SHP77 treated with DMSO at 0.1 percent for 48 hours (cell line): ENCODE measurements around the gene PYCARD.
"Not testable (repeated sequence)": the region's sequence is repeated elsewhere in the genome, so short reads cannot be mapped to it uniquely, and the experiment has no call there.

Experiments used
- DNase-seq: peaks from one replicate; lab custom pipeline; 2025; lab: John Stamatoyannopoulos, UW

PYCARD gene

DNA sequence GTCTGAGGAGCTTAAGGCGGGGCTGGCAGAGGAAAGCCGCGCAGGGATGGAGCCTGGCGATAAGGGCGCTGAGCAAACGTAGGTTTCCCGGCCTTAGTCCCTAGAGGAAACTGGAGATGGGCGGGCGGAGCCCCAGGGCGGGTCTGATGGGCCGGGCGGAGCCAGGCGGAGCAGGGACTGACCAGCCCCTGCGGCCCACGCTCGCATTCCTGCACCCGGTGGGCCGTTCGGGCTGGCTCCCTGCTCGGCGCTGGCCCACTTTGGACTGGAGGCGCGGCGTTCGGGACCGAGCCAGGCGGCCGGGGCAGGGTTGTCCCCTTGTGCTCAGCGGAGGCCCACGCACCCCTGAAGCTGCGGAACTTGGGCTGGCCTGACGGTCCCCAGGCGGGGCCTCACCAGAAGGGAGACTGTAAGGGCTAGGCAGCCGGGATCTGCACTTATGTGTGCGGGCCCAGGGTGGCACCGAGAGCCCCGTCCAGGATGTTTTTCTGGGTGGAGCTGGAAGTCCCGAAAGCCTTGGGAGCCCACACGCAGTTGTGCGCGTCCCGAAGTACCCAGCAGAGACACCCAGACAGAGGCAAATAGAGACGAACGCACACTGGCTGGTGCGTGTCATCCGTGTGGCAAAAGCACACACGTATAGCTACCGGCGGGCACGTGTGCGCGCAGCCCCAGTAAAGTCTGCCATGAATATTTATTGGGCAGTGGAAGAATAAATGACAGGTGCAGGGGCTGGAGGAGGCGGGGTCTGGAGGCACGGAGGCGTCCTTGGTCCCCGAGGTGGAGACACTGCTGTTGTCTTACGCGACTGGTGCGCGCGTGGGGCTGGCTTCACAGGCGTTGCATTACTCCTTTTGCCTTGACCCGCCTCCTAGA is 13.0 kb upstream of the PYCARD start:
- DNase-seq: no peak

DNA sequence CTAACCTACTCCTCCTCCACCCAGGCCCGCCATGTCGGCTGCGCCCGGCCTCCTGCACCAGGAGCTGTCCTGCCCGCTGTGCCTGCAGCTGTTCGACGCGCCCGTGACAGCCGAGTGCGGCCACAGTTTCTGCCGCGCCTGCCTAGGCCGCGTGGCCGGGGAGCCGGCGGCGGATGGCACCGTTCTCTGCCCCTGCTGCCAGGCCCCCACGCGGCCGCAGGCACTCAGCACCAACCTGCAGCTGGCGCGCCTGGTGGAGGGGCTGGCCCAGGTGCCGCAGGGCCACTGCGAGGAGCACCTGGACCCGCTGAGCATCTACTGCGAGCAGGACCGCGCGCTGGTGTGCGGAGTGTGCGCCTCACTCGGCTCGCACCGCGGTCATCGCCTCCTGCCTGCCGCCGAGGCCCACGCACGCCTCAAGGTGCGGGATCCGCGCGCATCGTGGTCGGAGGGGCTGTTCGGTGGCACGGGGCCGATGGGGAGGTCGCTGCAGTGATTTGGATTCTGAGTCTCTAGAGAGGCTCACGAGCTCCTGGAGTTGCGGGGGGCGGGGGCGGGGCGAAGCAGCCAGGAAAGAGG is 12.2 kb upstream of the PYCARD start:
- DNase-seq: no peak

- DNase-seq: no peak
Measured at GRCh38 chr16:31213877-31214707, 11.5 kb upstream of the PYCARD start, which contains the start of gene TRIM72. TSS of gene TRIM72 (plus strand) at chr16:31214119. CDS start at chr16:31214739, 620 bp downstream.

DNA sequence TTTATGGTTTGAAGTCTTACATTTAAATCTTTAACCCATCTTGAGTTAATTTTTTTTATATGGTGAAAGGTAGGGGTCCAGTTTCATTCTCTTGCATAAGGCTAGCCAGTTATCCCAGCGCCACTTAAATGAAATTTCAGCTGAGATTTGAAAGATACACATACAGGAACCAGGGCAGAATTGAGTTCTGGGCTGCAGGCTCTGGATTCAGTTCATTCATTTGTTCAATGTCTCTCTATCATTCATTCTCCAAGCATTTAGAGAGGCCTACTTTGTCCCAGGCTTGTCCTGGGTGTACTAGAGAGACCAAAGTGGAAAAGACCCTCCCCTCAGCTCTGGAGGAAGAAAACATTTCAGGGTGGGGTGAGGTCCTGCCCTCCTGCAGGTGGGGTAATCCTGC is 10.8 kb upstream of the PYCARD start:
- no peak for DNase-seq

DNA sequence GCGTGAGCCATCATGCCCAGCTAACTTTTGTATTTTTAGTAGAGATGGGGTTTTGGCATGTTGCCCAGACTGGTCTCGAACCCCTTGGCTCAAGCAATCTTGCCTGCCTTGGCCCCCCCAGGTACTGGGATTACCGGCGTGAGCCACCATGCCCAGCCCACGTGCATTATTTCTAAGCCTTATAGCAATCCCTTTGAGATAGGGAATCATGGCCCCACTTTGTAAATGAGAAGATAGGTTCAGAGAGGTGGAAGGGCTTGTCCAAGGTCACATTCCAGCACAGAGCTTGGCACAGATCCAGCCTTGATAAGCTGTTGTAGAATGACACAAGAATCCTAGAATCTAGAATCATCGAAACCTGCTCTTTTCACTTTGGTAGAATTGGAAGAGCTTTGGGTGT is 4.2 kb upstream of the PYCARD start:
- no peak for DNase-seq

DNA sequence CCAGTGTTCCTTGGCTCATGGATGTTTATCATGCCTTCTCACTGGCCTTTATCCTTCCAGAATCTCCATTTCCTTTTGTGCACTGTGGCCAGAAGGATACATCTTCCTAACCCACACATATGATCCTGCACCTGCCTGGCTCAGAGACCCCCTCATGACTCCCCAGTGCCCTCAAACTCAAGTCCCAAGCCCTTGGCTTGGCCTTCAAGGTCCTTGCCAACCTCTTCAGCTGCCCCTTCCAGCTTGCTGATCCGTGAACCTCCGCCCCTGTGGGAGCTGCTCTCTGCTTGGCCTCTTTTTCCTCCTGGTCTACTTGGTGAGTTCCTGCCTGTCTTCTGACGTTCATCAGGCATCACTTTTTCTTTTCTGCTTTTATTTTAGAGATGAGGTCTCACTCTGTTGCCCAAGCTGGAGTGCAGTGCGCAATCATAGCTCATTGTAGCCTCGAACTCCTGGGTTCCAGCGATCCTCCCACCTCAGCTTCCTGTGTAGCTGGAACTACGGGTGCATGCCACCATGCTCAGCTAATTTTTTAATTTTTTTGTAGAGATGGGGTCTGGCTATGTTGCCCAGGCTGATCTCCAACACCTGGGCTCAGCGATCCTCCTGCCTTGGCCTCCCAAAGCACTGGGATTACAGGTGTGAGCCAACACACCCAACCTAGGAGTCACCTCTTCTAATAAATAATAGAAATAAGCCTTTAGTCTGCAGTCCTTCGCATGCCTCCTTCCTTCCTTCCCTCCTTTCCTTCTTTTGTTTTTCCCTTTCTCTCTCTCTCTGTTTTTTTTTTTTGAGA is 2.5 kb upstream of the PYCARD start:
- DNase-seq: no peak

- no peak for DNase-seq
Measured at GRCh38 chr16:31201582-31202413, 762 bp downstream of the PYCARD start.

DNA sequence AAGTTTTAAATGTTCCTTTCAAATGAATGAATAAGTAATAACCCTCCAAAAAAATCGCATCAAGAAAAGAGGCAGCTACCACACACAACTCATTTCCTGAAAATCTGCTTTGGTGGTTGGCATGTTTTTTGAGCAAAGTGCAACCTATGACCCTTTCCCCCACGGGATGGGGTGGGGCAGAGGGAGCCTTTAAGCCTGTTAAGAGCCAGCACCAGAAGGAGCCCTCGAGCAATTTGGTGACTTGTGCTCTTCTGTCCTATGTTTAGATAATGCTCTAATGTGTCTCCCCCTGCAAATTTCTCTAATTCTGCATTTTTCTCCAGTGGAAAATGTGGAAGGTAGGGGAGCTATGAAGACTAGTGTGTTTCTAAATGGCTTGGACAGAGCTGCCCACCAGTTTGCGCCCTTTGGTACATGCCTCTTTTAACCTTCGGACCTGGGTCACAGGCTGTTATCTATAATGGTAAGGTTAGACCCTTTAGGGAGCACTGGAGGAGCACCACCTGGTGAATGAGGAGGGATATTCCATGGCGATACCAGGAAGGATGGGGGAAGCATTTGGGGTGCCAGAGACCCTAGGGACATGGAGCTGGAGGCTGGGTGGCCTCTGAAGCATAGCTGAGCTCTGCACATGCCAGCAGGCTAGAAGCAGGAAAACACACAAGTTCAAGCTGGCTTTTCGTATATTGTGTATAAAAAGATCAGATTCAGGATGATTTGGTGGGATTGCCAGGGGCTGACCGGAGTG is 1.6 kb downstream of the PYCARD start:
- DNase-seq: no peak

DNA sequence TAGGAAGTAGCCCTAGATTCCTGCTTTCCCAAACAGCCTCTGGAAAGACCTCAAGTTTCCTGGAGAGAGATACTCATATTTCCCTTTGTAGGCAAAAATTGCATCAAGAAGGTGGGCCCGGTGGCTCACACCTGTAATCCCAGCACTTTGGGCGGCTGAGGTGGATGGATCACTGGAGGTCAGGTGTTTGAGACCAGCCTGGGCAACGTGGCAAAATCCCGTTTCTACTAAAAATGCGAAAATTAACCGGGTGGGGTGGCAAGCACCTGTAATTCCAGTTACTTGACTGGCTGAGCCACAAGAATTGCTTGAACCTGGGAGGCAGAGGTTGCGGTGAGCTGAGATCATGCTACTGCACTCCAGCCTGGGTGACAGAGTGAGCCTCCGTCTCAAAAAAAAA is 2.4 kb downstream of the PYCARD start:
- DNase-seq: not testable (repeated sequence)

GRCh38 chr16:31199430-31200041 is 3.0 kb downstream of the PYCARD start:
- DNase-seq: no peak

DNA sequence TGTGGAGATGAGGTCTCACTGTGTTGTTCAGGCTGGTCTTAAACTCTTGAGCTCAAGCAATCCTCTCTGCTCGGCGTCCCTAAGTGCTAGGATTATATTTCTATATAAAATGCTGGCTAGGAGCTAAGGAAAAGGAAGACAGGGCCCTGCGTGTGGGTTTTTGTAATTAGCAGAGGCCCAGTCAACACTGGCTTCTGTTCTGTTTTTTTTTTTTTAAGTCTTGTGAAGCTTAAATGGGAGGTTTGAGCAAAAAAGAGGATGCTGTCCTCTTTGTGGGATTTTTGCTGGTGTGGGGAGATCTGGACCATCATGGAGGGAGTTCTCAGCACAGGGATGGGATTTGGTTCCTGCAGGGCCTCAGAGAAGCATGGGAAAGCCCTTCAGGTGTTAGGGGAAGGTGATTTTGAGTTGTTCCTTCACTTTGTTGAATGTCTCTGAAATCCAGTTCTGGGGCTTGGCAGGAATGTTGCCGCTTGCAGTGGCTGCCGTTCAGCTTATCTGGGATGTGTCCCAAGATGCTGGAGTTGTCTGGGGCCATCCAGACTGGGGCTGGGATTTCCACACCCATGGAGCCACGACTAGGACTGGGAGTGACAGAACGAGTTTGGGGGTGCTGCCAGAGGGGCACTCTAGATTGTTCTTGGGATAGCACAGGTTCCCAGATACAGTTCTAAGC is 4.2 kb downstream of the PYCARD start:
- no peak for DNase-seq

- DNase-seq: no peak
Measured at GRCh38 chr16:31196324-31197088, 6.1 kb downstream of the PYCARD start.

DNA sequence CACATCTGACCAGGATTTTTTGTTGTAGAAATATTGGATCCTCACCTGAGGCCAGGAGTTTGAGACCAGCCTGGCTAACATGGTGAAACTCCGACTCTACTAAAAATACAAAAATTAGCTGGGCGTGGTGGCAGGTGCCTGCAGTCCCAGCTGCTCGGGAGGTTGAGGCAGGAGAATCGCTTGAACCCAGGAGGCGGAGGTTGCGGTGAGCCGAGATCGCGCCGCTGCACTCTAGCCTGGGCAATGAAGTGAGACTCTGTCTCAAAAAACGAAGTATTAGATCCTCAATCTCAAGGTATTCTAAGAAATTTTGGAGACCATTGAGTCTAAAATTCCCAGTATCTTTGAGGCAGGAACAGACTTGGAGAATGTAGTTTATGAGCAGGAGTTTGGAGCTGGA is 6.7 kb downstream of the PYCARD start:
- DNase-seq: not testable (repeated sequence)

GRCh38 chr16:31194898-31195297 is 7.7 kb downstream of the PYCARD start:
- DNase-seq: no peak

DNA sequence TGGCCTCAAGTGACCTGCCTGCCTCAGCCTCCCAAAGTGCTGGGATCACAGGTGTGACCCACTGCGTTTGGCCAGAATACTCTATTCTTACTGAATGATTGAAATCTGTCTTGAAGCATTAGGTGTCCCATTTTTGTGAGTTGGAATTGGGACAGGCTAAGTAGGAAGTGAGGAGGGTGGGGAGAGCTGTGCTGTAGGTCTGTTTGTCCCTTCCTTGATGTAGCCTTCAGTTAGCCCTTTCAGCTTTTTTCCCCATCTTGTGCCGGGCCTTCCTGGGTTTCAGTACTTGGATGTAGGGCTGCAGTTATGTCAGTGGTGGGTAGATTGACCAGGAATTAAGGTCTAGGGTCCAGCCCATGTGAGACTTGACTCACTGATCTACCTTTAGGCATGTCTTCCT is 8.7 kb downstream of the PYCARD start:
- no peak for DNase-seq

- no peak for DNase-seq
Measured at GRCh38 chr16:31192856-31193642, 9.5 kb downstream of the PYCARD start.

DNA sequence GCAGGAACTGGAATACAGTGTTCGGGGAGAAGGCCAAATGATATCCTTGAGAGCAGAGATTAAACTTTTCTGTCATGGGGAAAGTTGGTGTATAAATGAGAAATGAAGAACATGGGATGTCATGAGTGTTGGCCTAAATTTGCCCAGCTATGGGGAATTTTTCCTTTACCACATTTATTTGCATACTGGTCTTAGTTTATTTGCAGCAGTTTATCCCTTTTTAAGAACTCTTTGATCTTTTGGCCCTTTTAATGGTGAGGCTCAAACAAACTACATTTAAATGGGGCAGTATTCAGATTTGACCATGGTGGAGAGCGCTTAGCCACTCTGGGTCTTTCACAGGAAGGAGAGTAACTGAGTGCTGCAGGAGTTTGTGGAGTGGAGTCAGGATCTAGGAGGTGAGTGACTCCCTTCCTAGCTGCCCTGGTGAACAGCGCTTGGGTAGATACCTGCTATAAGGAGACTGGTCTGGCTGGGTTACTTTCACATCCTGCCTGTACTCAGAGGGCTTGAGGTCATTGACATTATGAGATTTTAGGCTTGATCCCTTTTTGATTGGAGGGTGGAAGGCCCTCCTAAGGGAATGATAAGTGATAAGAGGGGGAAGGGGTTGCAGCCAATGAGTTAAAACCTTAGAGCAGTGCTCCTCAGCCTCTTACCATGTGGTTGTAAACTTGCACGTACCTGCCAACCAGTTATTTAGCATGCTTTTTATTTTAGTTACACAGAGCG is 10.7 kb downstream of the PYCARD start:
- DNase-seq: no peak
